Body of pancreas (tissue), 4 donors: ENCODE data around the gene ZBTB16.

ENCODE experiments used
- CTCF ChIP-seq, 7 experiments: fragments of 450-650 bp in 4 of 7; fragments of 200-600 bp in 3 of 7; sonication (generic) in 3 of 7; IDR thresholded peaks; one replicate each; pipeline ENCODE4 v1.5.1; 2016 to 2019; ENCODE audit warnings: antibody characterized with exemption in 7 of 7
- POLR2A ChIP-seq, 3 donors: fragments of 450-650 bp; IDR thresholded peaks; one replicate each; pipeline ENCODE4 v1.6.1; 2016; ENCODE audit warnings: antibody characterized with exemption in 3 of 3, mild to moderate bottlenecking in 2 of 3

- TF ChIP-seq CTCF (IDR thresholded peaks at IDR 0.05): no peak
- TF ChIP-seq POLR2A (IDR thresholded peaks at IDR 0.05): no peak
These were observed 223.9 kb downstream of the ZBTB16 start for GRCh38 chr11:114283422-114283821.
